ENCODE measurements around the gene ALDOB. TPM values are rescaled to one million over a fixed set of nuclear protein-coding genes. Genes with fewer than 3 reads are reported as not detected.

The ALDOB gene
- total and polyA plus RNA-seq, 2 of the 8 experiments (the other 6 are each of a cell fraction or from before 2014, with no cell fraction given), result not detected

DNA sequence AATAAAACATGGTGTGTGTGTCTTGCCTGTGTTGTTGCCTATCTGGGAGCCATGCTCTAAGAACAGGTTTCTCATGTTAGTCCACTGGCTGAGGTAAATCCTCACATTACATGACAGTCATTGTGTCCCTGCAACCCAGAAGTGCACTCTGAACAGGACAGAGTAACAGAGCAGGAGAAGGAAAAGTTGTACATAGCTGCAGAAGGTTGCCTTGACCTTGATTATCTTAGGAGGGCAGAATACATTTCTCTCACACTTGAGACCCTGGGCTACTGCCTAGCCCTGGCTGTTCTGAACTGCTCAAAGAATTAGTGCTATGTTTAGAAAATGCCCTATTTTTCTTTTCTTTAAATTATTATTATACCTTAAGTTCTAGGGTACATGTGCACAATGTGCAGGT is 20.0 kb downstream of the ALDOB start (continued):
- TF ChIP-seq TBP (IDR thresholded peaks at IDR 0.05; ENCODE audit: low read depth, low read length) (no peak), ZNF274 (IDR thresholded peaks at IDR 0.05; ENCODE audit: borderline replicate concordance, extremely low read depth, low read length) (no peak), POLR2AphosphoS5 (IDR thresholded peaks at IDR 0.05; ENCODE audit: low read depth, low read length) (no peak), RBBP5 (IDR thresholded peaks at IDR 0.05; ENCODE audit: borderline replicate concordance, low read depth, low read length) (no peak)
